Activated CD4-positive, CD25-positive, alpha-beta regulatory T cell treated with anti-CD3 and anti-CD28 coated beads, Interleukin-2, amount 50 U/mL, for 24 hours (primary cell): ENCODE data around the gene CELSR1.

Source experiments
- ATAC-seq, 2 donors: fragments of 150-1000 bp; cut with Tn5 transposase; one replicate each; pipeline ENCODE4 v1.10.0; 2021; ENCODE audit warnings: mild to moderate bottlenecking in 1 of 2, moderate library complexity in 1 of 2

The CELSR1 gene

GRCh38 chr22:46439576-46440465 lies 97.6 kb downstream of the CELSR1 start:
- no peak for ATAC-seq

- ATAC-seq = no peak
These were observed 98.3 kb downstream of the CELSR1 start for GRCh38 chr22:46439111-46439510.

- ATAC-seq = no peak
These were observed 99.6 kb downstream of the CELSR1 start for GRCh38 chr22:46437671-46438440.

- ATAC-seq = no peak
These were observed 100.7 kb downstream of the CELSR1 start for GRCh38 chr22:46436595-46437175.

GRCh38 chr22:46433318-46433717 lies 104.1 kb downstream of the CELSR1 start:
- ATAC-seq = no peak

- peak; percentile 67 to 76 for ATAC-seq
These were observed 105.0 kb downstream of the CELSR1 start for GRCh38 chr22:46432164-46433068.

- no peak for ATAC-seq
These were observed 106.2 kb downstream of the CELSR1 start for GRCh38 chr22:46430961-46431838.

GRCh38 chr22:46429325-46429853 lies 108.0 kb downstream of the CELSR1 start:
- ATAC-seq = no peak

GRCh38 chr22:46428602-46429324 lies 108.7 kb downstream of the CELSR1 start:
- no peak for ATAC-seq

GRCh38 chr22:46428171-46428570 lies 109.2 kb downstream of the CELSR1 start:
- ATAC-seq = no peak

GRCh38 chr22:46425016-46425415 lies 112.4 kb downstream of the CELSR1 start:
- ATAC-seq = peak in 1 of 2 donors; percentile 20

- no peak for ATAC-seq
These were observed 112.9 kb downstream of the CELSR1 start for GRCh38 chr22:46424496-46424895.

GRCh38 chr22:46422896-46423295 lies 114.5 kb downstream of the CELSR1 start:
- no peak for ATAC-seq

- ATAC-seq = peak in 1 of 2 donors; percentile 51
These were observed 116.2 kb downstream of the CELSR1 start for GRCh38 chr22:46421267-46421666.

GRCh38 chr22:46419754-46420571 lies 117.5 kb downstream of the CELSR1 start:
- no peak for ATAC-seq

GRCh38 chr22:46418827-46419226 lies 118.6 kb downstream of the CELSR1 start:
- no peak for ATAC-seq

GRCh38 chr22:46417769-46418168 lies 119.7 kb downstream of the CELSR1 start:
- ATAC-seq = no peak

GRCh38 chr22:46416891-46417580 lies 120.4 kb downstream of the CELSR1 start:
- ATAC-seq = no peak

GRCh38 chr22:46416520-46416871 lies 120.9 kb downstream of the CELSR1 start:
- no peak for ATAC-seq
